Forelimb muscle (tissue), 1 donor: ENCODE data around the gene IL10RA. TPM values are rescaled to one million over a fixed set of nuclear protein-coding genes. Genes with fewer than 3 reads are reported as not detected.

Experiments used
- DNase-seq: peaks from one replicate; pipeline ENCODE4 v3.0.0-alpha.2; 2013; ENCODE audit warnings: low read depth
- polyA plus RNA-seq: library from polyadenylated mRNA; unstranded; fragments of 120-200 nt; gene quantifications from one replicate; pipeline ENCODE4 v1.2.1, GENCODE V29; 2013; ENCODE audit not compliant: insufficient read length

The IL10RA gene
- polyA plus RNA-seq, 1 donor, result 3.8 TPM

DNA sequence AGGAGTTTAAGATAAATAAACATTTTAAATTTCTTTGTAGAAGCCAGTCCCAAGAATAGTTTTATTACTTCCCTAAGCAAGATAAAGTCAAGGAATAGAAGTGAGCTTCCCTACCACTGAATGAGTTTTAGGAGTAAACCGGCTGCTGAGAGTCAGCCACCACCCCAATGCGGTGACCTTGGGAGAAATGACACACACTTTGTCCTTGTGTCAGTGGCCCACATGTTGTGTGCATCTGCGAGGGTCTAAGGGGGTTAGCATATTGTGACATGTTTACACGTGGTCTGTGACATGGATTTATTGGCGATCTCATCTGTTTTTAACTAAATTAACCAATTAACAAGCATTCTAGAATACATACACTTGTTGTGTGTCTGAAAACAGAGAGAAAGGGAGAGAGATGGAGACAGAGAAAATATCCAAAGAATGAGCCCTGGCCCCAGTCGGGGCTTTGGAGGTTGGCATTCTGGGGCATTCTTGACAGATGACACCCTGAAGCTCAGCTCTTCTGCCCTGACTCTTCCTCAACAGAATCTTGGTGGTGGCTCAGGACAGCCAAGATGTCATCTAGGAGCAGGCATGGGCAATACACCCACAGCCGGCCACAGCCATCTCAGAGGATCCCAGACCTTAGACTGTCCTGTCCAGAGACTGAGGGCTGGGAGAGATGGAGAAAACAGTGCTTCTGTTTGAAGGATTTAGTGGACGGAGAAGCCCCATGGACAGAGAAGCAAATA, 60.9 kb downstream of the IL10RA start:
- DNase-seq, result no peak

DNA sequence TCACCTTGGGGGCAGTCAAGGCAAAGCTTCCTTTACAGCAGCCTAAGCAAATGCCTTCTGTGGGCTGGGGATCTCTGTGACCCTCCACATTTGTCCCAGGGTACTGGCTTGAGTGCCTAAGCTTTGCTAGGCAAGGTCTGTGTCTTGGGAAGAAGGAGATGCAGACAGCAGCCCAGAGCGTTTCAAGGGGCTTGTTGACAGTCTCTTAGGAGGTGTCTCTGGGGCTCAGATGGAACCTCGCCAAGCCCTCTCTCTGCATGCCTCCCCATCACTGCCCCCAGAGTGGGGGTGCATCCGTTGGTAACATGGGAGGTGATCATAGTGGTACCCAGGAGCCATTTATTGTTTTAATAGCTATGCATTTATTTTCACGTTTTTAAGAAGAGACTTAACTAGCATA, 61.6 kb downstream of the IL10RA start:
- DNase-seq, result no peak

DNA sequence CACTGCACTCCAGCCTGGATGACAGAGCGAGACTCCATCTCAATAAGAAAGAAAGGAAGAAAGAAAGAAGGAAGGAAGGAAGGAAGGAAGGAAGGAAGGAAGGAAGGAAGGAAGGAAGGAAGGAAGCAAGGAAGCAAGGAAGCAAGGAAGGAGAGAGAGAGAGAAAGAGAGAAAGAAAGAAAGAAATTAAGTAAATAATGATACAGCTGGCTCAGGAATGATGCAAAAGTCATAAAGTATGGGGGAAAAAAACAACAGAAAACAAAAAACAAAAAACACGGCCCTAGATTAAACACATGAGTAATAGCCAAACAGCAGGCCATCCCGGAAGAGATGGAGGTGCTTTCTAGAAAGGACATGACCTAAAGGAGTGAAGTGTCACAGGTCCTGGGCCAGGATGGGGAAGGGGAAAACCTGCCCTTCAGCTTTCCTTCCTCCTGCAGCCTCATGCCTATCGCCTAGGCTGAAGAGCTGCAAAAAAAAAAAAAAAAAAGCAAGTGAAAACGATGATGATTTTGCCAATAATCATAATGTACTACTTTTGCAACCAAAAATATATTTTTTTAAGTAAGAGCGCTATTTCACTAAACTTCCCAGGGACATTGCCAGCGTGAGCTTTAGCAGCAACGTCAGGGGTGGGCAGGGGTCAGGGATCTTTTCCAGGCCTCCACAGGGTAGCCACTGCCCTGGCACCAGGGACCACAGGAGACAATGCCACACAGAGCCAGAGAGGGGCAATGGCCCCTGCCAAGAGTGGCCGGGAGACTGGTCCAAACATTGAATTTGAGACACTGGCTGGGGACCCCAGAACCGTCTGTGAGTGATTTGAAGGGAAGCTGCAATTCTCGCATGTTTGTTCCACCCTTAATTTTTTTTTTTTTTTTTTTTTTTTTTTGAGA, 62.5 kb downstream of the IL10RA start:
- no peak for DNase-seq

DNA sequence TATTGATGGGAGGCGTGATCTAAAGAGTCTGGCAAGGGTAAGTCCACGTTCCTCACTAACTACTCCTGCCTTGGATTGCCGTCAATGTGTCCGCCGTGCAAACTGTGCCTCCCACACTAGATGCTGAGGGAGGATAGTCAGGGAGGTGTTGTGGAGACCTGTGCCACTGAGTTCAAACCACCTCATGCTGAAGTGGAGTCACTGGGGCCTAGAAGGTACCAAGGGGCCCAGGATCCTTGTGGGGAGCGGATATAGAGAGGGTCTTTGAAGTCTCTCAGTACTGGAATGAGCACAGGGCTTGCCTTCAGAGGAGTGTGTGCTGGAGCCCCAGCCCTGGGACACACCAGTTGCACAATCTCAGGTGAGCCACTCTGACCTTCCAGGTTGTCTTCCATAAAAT, 63.6 kb downstream of the IL10RA start:
- DNase-seq, result no peak

DNA sequence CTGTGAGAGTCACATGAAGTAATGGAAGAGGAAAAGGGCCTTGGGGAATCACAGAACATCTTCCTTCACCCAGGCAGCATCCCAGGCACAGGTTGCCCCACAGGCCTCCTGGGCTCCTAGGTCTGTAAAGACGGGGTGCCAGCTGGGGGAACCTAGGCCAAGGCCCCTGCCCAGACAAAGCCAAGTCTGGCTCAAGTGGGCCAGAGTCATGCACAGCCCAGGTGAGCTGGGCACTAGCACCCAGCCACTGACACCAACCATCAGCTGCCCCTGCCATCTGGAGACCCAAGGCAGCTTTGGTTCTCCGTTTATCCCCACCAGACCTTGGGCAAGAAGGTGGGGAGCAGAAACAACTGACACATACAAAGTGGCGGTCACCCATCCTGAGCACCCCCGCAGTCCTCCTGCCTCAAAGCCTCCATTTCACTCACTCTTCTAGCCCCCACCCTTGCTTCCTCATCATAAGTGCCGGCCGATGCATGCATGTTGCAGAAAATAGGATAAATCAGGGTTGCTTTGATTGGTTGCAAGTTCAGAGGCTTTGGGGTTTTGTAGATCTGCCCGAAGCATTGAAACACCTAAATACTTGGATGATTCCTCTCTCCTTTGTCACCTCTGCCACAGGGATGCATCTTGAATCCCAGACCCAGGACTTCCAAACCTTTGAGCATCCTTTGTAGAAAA, 64.2 kb downstream of the IL10RA start:
- DNase-seq, result no peak

Other genes starting within 250 kb of the IL10RA start
- gene DSCAML1, start 189.2 kb upstream of the IL10RA start, polyA plus RNA-seq, result 0.63 TPM
- 1.5 TPM for gene FXYD2, start 161.7 kb upstream of the IL10RA start, polyA plus RNA-seq
- gene FXYD6, start 109.7 kb upstream of the IL10RA start, polyA plus RNA-seq, result 192 TPM
- gene TMPRSS13, start 57.0 kb upstream of the IL10RA start, polyA plus RNA-seq, result 0.19 TPM
- 0.10 TPM for gene TMPRSS4, start 90.7 kb downstream of the IL10RA start, polyA plus RNA-seq
- gene SMIM35, start 100.6 kb downstream of the IL10RA start, polyA plus RNA-seq, result 0.32 TPM
- 4.7 TPM for gene SCN4B, start 166.4 kb downstream of the IL10RA start, polyA plus RNA-seq
- gene SCN2B, start 190.2 kb downstream of the IL10RA start, polyA plus RNA-seq, result 4.4 TPM
- 1.7 TPM for gene JAML, start 238.6 kb downstream of the IL10RA start, polyA plus RNA-seq